Stimulated activated CD4-positive, alpha-beta T cell treated with anti-CD3 and anti-CD28 coated beads, Interleukin-2, amount 100 ng/mL, for 4 hours (primary cell): ENCODE measurements around the gene PDLIM4.

ENCODE experiments used
- DNase-seq: peaks from one replicate; pipeline ENCODE4 v3.0.0-alpha.2; 2020; ENCODE audit warnings: low read depth

PDLIM4 gene

DNA sequence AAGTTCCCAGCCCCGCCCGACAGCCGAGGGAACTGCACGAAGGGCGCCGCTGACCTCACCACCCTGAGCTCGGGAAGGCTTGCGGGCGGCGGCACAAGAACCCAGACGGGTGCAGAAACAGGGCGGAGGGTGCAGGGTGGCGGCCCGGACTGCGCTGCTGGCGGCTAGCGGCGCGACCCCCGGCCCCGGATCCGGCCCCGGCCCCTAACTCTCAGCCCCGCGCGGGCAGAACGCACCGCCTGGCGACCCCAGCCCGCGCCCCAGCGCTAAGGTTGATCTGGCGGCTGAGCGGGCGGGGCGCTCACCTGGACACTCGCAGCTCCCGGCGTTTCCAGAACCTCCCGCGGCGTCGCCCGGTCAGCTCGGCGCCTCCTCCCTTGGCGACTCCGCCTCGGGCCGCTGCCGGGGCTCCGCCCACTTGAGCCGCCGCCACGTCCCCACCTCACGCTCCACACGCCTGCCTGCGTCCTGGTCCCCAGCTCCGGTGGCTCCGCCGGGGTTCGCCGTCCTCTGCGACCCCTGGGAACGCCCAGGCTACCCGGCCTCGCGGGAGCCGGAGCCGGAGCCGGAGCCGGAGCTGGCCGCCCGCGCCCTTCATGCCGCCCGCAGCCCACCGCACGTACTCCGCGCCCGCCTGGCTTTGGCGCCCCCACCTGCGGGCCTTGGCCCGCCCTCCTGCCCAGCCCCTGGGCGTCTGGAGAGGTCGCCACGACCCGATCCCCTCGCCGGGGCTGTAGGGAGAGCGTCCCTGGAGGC lies 29.8 kb upstream of the PDLIM4 start, which contains the start of gene P4HA2:
Gene P4HA2, minus strand, starts transcription at position 369 of the 756 bp plus-strand sequence. CDS start 9,227 bp downstream, outside the sequence.
- DNase-seq = no peak

DNA sequence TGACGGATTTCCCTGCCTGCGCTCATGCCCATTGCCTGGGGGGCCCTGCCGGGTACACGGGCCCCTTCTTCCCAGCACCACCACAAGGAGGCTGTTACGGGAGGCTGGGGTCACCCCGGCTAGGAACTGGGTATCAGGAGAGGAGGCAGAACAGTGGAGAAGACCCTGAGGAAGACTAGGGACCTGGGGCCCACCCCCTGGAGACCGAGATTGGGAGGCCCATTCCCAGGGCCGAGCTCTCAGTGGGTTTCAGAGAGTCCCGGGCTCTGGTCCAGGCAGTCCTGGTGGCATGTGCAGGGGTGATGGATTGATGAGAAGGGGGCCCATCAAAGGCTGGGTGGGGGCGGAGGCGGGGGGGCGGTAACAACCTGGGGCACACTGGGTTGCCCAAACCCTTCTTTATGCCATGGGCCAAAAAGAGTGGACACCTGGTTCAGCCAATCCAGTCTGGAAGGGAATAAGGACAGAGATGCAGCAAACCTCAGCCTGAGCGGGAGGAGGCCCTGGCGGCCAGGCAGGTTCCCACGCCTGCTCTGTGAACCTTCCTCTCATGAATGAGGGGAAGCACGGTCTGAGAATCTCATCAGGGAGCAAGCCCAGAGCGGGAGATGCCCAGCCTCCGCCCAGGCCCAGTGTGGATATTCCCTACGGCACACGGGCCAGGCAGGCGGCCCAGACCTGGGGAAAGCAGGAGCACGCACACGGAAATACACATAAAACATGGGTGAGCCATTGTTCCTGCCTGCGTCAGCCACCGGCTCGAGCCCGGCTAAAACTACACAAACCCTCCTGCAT lies 29.1 kb upstream of the PDLIM4 start:
- no peak for DNase-seq

- no peak for DNase-seq
These were observed 28.3 kb upstream of the PDLIM4 start for GRCh38 chr5:132229236-132229635.

DNA sequence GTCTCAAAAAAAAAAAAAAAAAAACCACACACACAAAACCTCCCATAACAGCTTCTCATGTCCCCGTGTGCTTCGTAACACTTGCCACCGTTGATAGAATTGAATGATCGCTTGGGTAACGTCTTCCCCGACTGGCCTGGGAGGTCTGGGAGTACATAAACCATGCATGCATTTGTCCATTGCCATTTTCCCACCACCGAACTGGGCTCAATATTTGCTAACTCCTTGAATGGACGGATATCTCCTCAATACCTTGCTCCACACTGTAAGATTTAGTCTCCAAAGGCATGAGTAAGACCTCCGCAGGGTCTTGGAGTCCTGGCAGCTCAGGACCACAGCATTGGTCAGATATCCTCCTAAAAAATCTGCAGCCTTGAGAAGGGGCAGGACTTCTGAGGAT lies 26.6 kb upstream of the PDLIM4 start:
- no peak for DNase-seq

- no peak for DNase-seq
These were observed 25.0 kb upstream of the PDLIM4 start for GRCh38 chr5:132232465-132232864.

DNA sequence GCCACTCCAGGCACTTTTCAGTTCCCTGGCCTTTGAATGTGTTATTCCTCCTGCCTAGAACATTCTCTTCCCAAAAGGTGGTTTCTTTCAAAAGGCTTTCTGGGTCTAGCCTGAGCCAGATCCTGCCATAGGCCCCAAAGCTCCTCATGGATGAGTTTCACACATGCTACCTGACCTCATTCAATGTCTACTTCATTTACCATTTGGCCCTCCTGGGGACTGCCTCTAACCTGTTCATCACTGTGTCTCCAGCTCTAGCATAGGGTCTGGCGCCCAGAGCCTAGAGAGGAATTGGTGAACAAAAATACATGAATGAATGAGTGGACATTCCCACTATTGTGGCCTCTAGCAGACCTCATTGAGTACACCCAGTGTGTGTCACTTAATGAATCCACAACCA lies 24.4 kb upstream of the PDLIM4 start:
- DNase-seq = no peak

GRCh38 chr5:132233811-132234683 lies 23.4 kb upstream of the PDLIM4 start:
- no peak for DNase-seq

DNA sequence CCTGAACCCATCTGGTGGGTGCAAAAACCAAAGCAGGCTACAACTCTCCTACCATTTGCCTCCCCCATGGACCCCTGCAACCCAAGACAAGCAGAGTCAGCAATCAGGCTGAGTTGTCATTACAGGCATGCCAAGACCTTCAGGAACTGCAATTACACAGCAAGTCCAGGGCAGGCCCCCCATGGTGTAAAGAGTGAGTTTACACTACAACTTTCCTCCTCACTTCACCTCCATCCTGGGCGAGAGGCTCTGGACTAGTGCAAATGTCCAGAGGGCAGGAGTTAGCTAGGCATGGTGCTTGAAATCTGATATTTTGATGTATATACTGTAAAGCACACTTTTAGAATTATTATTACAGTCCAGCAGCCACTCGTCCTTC lies 22.8 kb upstream of the PDLIM4 start:
- no peak for DNase-seq

DNA sequence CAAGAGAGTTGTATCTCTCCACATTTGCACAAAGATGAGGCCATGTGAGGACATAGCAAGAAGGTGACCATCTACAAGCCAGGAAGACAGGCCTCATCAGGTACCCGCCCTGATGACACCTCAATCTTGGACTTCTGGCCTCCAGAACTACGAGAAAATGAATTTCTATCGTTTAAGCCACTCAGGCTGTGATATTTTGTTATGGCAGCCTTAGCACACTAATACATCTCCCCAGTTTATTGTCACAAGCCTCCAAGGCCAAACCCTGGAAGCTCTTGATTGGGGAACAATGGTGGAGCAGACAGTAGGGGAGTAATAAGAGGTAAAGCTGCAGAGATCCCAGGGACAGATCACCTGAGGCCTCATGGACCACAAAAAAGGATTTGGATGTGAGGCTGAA lies 22.2 kb upstream of the PDLIM4 start:
- no peak for DNase-seq

GRCh38 chr5:132237141-132237540 lies 20.4 kb upstream of the PDLIM4 start:
- no peak for DNase-seq

DNA sequence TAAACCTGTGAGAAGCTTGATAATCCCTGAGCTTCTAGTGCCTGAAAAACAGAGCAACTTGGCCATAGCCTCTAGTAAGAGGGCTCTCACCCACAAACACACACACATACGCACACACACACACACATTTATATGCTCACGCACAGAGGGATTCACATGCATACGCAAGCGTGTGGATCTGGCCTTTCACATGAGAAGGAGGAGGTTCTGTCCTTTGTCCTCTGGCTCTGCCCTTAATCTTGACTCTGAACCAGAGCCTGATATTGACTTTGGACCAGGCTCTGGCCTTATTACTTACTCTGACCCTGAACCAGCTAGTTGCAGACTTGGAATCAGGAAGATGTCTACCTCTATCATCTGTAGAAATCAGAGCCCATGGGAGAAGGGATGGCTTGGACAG lies 19.8 kb upstream of the PDLIM4 start:
- no peak for DNase-seq

- DNase-seq = peak; percentile 65
These were observed 19.2 kb upstream of the PDLIM4 start for GRCh38 chr5:132238169-132238744.

- DNase-seq = no peak
These were observed 18.5 kb upstream of the PDLIM4 start for GRCh38 chr5:132238901-132239500.

- no peak for DNase-seq
These were observed 17.7 kb upstream of the PDLIM4 start for GRCh38 chr5:132239776-132240175.

DNA sequence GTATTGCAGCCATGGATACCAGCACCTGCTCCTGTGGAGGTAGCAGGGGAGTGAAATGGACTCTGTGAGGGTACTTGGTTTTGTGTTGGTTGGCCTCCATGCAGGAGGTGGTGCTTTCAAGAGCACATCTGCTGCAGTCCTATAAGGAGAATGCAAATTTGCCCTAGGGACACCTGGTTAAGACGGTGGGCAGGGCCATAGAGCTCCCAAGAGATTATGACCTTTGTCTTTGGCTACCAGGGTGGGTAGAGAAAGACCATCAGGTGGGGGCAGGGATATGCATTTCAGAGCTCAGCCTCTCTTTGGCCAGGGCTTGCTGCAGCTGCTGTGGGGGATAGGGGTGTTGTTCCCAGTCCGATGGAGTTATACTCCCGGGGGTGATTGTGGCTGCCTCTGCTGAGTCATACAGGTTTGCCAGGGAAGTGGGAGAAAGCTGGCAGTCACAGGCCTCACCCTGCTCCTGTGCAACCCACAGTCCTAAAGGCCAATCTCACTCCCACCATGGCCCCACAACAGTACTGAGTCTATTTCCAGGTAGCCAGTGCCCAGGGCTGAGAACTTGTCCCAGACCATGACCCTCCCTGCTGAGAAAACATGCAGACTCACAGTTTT lies 14.0 kb upstream of the PDLIM4 start:
- DNase-seq = no peak

GRCh38 chr5:132245593-132245992 lies 11.9 kb upstream of the PDLIM4 start:
- DNase-seq = no peak

DNA sequence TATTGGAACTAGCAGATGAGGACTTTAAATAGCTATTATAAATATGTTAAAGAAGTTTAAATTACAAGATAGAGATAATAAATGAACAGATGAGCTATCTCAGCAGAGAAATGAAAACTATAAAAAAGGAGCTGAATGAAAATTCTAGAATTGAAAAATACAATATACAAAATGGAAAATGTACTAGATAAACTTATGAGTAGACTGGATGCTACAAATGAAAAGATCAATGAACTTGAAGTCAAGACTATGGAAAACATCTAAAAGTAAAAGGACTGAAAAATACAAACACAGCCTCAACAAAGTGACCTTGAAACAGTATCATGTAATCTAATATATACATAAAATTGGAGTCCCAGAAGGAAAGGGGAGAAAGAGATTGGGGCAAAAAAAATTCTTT lies 10.7 kb upstream of the PDLIM4 start:
- no peak for DNase-seq

GRCh38 chr5:132250547-132250946 lies 6.9 kb upstream of the PDLIM4 start:
- DNase-seq = no peak

- DNase-seq = no peak
These were observed 6.2 kb upstream of the PDLIM4 start for GRCh38 chr5:132251220-132251725.

GRCh38 chr5:132253008-132253441 lies 4.5 kb upstream of the PDLIM4 start:
- DNase-seq = no peak
